Measurements from ENCODE around the gene CEP112.
"Not testable (repeated sequence)": the region's sequence is repeated elsewhere in the genome, so short reads cannot be mapped to it uniquely, and the experiment has no call there.

The CEP112 gene

GRCh38 chr17:65814418-65814817 is 377.5 kb downstream of the CEP112 start:
- DNase-seq, result no peak

DNA sequence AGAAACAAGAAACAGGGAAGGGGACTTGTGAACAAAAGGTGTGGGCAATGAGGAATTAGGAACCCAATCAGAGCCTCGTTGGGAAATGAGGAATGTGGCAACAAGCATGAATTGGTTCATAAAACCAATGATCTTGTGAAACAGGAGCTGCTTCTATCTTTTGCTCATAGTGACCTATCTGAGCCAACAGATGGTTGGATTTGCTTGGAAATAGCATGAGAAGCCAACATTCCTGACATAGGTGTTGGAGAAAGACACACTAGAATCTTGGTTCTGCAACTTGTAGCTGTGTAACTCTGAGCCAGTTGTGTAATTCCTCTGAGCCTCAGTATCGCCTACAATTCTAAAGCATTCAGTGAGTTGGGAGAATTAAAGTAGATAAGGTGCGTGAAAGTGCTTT is 378.6 kb downstream of the CEP112 start:
- no peak for DNase-seq

DNA sequence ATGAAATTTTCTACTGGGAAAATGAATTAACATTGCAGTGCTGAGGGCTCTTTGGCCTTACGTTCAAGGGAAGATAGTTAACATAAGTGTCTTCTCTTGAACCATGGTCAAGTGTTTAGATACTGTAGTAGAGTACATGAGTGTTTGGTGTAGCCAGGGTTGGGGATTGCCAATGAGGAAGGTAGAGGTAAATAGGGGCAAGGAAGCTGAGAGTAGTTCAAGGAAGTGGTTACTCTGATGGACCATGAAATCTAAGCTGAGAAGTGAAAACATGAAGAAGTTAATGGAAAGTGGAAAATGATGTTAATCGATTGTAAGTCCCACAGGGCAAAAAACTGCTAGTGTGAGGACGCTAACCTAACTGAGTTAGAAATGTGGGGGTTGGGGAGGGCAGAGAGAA is 380.9 kb downstream of the CEP112 start:
- DNase-seq, result no peak

DNA sequence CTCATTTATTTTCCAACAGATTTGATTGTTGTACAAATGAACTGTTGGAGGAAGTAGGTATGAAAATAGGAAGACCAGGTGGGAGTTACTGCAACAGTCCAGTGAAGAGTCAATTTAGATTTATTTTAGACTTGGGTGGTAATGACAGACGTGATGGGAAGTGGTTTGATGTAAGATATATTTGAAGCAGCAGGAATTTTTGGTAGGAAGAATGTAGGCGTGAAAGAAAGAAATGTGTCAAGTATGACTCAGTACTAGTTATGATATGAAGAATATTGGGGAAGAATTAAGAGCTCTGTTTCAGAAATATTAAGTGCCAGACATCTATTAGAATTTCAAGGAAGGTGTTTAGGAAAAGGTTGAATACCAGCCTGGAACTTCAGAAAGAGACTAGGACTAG is 382.6 kb downstream of the CEP112 start:
- DNase-seq, result no peak

- not testable (repeated sequence) for DNase-seq
Observed at GRCh38 chr17:65808566-65808965, 383.4 kb downstream of the CEP112 start.

GRCh38 chr17:65807361-65807760 is 384.6 kb downstream of the CEP112 start:
- DNase-seq, result no peak

DNA sequence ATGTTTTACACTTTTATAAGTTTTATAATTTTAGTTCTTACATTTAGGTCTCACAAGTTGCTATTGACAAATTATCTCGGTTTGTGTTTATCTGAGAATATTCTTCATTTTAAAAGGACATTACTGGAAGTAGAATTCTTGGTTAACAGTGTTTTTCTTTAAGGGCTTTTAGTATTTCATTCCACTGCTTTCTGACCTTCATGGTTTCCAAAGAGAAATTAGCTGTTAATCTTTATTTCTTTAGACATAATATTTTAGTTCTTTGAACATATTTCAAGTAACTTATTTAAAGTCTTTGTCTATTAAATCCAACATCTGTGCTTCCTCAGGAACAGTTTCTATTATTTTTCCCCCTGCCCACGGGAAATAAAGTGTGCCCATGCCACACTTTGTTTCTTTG is 390.4 kb downstream of the CEP112 start:
- no peak for DNase-seq

GRCh38 chr17:65800655-65801054 is 391.3 kb downstream of the CEP112 start:
- DNase-seq, result no peak

GRCh38 chr17:65799869-65800268 is 392.1 kb downstream of the CEP112 start:
- DNase-seq, result no peak

DNA sequence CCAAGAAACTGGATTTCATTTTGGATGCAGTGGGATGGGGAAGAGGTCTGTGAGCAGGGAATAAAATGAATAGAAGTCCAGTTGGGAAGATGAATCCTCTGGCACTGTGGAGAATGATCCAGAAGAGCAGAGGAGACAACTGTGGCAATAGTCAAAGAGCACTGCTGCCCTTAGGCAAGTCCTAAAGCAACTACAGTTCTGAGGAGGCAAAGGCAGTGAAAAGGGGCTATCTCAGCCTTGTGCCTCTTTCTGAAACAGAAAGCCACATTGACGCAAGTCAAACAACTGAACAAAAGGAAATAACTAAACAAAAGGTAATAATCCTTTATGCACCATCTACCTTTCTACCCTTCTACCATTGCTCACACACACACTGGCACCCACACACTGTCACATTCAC is 392.5 kb downstream of the CEP112 start:
- DNase-seq, result no peak

DNA sequence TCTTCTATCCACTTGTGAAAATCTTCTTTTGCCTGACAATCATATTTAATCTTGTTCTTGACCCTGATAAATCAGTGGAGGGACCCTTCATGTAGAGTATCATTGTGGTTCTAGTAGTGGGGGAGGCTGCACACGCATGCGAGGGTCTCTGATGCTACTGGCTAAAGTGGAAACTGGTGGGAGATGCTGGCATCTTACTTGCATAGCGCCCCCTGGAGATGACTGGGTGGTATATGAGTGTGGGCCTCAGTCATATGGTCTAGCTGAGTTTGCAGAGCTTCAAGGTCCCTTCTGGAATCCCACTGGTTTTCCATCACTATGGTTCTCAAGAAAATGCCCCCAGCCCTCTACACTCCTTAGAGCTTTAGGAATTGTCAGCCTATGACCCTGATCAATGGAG is 394.1 kb downstream of the CEP112 start:
- DNase-seq, result peak in 1 of 4 experiments; percentile 5

GRCh38 chr17:65797101-65797500 is 394.8 kb downstream of the CEP112 start:
- DNase-seq, result no peak

DNA sequence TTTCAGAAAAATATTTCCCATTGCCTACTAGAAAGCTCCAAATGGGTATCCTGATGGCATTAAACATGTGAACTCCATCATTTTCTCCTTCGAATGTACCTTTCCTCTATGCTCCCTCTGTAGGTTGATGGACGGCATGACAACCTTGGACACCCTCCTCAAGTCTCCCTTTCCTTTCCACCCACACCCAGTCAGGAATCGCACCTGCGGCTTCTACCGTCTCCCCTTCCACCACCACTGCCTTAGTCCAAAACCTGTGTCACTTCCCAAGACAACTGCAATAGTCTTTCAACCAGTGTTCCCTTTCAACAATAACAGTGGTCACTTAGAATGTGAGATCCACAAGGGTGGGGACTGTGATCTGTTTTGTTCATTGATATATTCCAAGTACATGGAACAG is 397.4 kb downstream of the CEP112 start:
- no peak for DNase-seq

GRCh38 chr17:65790241-65790640 is 401.7 kb downstream of the CEP112 start:
- no peak for DNase-seq

GRCh38 chr17:65787503-65787902 is 404.4 kb downstream of the CEP112 start:
- no peak for DNase-seq

DNA sequence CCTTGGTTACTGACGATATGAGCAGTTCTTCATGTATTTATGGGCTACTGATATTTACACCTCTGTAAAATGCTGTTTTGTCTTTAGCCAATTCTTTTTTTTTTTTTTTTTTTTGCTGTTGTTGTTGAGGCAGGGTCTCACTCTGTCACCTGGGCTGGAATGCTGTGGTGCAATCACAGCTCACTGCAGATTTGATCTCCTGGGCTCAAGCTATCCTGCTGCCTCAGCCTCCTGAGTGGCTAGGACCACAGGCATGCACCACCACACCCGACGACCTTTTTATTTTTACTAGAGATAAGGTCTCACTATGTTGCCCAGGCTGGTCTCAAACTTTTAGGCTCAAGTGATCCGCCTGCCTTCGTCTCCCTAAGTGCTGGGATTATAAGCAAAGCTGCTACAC is 405.5 kb downstream of the CEP112 start:
- DNase-seq, result no peak

DNA sequence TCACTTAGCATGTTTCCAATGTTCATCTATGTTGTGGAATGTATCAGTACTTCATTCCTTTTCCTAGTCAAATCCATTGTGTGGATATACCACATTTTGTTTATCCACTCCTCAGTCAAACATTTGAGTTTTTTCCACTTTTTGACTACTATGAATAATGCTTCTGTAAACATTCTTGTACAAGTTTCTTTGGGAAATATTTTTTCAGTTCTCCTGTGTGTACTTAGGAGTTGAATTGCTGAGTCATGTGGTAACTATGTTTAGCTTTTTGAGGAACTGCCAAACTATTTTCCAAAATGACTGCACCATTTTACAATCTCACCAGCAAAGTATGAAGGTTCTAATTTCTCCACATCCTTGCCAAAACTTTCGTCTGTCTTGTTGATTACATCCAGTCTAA is 406.8 kb downstream of the CEP112 start:
- no peak for DNase-seq

DNA sequence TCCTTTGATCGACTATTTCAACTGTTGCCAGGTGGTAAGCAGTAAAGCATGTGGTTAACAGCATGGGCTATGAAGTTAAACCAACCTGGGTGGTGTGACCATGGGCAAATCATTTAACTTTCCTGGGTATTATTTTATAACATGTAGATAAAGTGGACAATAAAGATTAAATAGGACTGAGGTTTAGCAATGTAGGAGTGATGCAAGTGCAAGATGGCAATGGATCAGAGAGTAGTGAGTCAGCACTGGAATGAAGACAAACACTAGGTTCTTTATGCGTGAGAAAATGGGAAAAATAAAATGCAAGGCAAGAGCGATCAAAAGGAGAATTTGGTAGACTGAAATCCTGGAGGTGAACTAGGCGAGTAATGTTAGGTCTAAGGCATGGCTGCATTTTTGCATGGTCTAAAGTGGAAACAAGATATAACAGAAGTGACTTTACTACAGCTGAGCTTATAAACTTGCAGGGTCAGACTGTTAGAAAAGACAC is 408.0 kb downstream of the CEP112 start:
- no peak for DNase-seq

DNA sequence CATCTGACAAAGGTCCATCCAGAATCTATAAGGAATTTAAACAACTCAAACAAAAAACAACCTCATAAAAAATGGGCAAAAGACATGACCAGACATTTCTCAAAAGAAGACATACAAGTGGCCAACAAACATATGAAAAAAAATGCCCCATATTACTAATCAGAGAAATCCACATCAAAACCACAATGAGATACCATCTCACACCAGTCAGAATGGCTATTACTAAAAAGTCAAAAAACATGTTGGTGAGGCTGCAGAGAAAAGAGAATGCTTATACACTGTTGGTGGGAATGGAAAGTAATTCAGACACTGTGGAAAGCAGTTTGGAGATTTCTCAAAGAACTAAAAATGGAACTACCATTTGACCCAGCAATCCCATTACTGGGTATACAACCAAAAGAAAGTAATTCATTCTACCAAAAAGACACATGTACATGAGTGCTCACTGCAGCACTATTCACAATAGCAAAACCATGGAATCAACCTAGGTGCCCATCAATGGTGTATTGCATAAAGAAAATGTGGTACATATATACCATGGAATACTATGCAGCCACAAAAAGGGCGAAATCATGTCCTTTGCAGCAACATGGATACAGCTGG is 409.7 kb downstream of the CEP112 start:
- DNase-seq, result not testable (repeated sequence)

DNA sequence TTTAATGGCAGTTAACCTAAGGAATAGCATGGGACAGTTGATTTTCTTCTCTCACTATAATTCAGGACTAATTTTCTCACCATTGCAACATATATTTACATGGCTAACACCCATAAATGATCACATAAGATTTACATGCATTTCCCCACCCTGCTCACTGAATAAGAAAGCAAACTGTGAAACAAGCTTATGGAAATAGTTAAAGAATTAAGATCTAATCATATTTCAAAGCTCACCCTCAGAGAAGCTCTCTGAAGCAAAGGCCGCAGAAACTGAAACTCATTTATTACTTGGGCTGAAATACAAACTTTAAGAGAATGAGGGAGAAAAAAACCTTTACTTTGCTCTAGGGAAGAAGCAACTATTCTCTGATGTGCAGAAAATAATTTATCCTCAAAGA is 411.8 kb downstream of the CEP112 start:
- no peak for DNase-seq

- no peak for DNase-seq
Observed at GRCh38 chr17:65776890-65777289, 415.0 kb downstream of the CEP112 start.

- DNase-seq, result no peak
Observed at GRCh38 chr17:65774787-65775186, 417.1 kb downstream of the CEP112 start.

GRCh38 chr17:65772989-65773388 is 418.9 kb downstream of the CEP112 start:
- DNase-seq, result no peak

GRCh38 chr17:65771704-65772103 is 420.2 kb downstream of the CEP112 start:
- no peak for DNase-seq

DNA sequence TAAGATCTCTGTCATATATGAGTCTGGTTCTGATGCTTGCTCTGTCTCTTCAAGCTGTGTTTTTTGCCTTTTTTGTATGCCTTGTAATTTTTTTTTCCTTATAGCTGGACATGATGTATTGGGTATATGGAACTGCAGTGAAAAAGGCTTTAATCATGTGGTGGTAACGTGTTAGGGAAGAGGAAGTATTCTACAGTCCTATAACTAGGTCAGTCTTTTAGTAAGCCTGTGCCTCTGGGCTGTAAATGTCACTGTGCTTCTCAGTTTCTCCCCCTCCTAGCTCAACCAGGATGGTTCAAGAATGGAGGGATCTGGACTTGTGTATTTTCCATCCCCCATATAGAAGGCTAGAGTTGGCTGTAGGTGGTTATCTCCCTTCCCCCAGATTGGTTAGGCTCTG is 428.1 kb downstream of the CEP112 start:
- DNase-seq, result no peak

GRCh38 chr17:65762973-65763372 is 429.0 kb downstream of the CEP112 start:
- no peak for DNase-seq
